IPS-NIHi7 (cell line): ENCODE results near the gene PPM1K.
"Not testable (repeated sequence)": the region's sequence is repeated elsewhere in the genome, so short reads cannot be mapped to it uniquely, and the experiment has no call there.

Source experiments
- DNase-seq: peaks from one replicate; pipeline ENCODE4 v3.0.0; 2012; ENCODE audit warnings: mixed read lengths; ENCODE audit errors: extremely low spot score

PPM1K gene

DNA sequence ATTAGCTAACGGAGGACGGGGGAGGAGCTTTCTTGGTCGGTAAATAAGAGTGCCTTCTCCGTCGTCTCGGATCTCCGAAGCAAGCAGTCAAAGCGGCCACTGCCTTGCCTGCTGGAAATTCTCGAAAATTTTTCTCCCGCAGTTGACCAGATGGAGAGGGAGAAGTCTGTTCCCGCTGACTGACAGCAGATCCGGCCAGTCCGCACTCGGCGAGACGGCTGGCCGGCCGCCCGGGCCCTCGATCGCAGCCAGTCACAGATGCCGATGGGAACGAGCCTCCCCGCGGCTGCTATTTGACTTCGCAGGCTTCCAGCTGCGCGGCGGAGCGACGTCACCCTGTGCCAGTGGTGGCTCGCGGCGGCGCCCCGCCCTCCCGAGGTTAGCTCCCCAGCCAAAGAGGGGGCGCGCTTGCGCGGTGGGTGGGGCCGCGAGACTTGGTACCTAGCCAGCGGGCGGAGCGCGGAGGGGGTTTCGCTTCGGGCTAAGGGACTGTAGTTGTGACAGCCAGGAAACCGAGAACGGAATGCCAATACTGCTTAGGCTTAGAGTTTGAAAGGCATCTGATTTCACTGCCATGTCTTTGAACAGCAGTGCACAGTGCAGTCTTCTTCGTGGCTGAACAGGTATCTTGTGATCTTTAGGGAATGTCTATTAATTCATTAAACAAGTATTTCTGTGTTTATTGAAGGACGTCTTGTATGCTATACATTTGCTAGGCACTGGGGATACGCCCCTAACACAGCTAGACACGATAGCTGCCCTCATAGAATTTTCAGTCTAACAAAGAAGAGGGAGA lies at the start of gene PPM1K:
Gene PPM1K (minus strand): TSS at position 123 of the 796 bp plus-strand sequence. CDS start 5,978 bp downstream, outside the sequence.
- peak; percentile 97 for DNase-seq

DNA sequence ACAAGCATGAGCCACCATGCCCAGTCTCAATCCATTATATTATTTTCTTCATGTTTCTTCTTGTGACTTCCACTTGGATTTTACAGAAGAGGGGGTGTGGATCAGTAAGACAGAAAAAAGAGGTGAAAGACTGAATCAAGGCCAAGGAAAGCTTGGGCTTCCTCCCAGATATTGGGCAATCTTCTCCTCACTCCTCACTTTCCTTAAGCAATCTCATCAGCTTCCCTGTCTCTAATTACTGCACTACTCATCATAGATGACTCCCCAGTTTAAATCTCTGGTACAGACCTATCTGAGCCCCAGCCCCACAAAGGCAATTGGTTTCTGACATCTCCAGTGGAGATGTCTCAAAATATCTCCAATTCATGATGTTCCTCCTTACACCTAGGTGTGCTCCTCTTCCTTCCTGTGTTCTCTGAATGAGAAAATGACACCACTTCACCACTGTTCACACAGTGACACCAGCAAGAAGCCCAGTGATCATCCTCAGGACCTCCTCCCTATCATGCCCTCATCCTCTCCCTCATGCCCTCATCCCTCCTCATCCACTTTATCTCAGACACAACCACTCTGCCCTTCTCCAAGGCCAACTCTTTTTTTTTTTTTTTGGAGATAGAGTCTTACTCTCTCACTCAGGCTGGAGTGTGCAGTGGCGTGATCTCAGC lies 49.5 kb upstream of the PPM1K start:
- DNase-seq = no peak

GRCh38 chr4:88327665-88328064 lies 43.3 kb upstream of the PPM1K start:
- no peak for DNase-seq

GRCh38 chr4:88320780-88321373 lies 36.5 kb upstream of the PPM1K start:
- peak; percentile 26 for DNase-seq

- DNase-seq = no peak
Observed at GRCh38 chr4:88320224-88320779, 35.9 kb upstream of the PPM1K start.

GRCh38 chr4:88318751-88319350 lies 34.5 kb upstream of the PPM1K start:
- no peak for DNase-seq

DNA sequence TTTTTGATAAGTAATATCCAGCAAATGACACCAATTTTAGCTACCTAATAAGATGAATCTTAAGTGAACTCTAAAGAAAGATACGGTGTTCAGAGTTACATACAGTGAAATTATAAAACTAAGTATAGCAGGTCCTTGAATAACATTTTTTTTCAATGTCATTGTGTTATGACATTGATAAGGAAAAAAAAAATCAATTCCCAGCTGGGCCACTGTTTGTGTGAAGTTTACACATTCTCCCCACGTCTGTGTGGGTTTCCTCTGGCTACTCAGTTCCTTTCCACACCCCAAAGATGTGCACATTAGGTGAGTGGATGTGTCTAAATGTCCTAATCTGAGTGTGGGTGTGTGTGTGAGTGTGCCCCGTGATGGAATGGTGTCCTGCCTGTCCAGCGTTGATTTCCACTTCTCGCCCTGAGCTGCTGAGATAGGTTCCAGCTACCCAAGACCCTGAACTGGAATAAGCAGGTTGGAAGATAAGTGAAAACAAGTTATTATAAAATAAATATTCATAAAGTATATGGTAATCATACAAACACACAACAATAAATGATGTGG lies 31.2 kb upstream of the PPM1K start:
- no peak for DNase-seq

DNA sequence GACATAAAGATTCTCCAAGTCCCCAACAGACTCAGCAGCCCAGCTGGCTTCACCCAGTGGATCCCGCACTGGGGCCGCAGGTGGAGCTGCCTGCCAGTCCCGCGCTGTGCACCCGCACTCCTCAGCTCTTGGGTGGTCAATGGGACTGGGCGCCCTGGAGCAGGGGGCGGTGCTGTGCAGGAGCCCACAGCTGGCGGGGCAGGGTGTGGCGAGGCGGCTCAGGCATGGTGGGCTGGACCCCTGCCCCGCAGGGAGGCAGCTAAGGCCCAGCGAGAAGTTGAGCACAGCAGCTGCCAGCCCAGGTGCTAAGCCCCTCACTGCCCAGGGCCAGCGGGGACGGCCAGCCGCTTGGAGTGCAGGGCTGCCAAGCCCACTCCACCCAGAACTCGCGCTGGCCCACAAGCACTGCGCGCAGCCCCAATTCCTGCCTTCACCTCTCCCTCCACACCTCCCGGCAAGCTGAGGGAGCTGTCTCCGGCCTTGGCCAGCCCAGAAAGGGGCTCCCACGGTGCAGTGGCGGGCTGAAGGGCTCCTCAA lies 28.8 kb upstream of the PPM1K start:
- DNase-seq = not testable (repeated sequence)

GRCh38 chr4:88308587-88308986 lies 24.2 kb upstream of the PPM1K start:
- no peak for DNase-seq

DNA sequence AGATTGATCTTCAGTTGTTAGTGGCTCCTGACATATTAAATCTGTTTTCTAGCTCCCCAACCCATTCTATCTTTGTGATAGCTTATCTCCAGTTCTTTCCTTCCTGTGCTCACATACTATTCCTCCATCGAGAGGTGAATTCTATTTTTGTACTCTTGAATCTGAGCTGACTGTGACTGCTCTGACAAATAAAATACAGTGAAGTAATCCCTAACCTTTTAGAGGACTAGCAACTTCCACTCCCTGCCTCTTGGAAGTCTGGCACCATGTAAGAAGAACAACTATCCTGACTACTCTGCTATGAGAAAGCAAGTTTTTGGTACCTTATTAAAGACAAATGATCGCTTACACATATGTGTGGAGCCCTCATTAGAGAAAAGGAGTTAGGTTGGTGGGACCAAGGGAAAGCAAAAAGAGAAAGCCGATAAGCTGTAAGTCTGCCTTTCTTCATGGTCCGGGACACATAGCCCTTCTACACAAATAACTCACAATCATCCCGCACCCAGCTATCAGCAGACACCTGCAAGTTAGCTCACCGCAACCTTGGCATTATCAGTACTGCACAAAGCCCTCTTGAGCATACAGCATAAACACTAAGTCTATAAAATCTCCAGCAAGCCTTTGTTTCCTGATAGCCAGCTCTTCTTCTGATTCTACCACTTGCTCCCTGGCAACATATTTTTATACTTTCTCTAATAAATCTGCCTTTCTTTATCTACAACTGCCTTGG lies 13.5 kb upstream of the PPM1K start:
- DNase-seq = no peak

- no peak for DNase-seq
Observed at GRCh38 chr4:88297212-88297516, 12.8 kb upstream of the PPM1K start.

DNA sequence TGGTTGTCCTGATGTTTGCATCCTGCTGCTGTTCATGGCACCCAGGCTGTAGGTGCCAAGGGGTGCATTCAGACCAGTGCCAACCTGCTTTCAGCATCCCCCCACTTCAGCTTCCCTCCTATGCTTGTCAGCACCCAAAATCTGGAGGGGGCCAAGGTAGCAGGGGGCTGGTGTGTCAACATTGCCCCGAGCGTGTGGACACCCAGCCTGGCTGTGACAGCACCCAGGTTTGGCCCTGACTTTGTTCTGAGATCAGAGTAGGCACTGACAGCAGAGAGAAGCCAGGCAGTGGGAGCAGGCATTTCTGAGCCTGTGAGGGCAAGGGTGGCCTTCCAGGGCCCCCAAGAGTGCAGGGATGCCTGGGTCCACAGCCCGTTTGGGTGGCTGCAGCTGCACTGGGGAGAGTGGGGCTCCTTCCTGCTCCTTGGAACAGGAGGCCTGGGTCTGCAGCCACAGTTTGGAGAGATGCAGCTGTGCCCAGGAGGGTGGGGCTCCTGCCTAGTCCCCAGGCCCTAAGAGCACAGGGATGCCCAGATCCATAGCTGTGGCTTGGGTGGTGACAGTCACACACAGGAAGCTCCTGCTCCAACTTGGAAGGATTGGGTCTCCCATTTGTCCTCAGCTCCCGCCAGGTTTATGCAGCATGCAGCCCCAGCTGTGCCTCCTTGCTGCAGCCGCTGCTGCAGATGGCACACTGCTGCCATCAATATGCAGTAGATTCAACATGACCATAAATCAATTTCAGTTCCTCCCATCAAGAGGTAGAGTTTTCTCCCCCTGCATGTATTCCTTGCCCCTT lies 12.3 kb upstream of the PPM1K start:
- no peak for DNase-seq

GRCh38 chr4:88295656-88296055 lies 11.3 kb upstream of the PPM1K start:
- DNase-seq = no peak

- no peak for DNase-seq
Observed at GRCh38 chr4:88291003-88291402, 6.6 kb upstream of the PPM1K start.

DNA sequence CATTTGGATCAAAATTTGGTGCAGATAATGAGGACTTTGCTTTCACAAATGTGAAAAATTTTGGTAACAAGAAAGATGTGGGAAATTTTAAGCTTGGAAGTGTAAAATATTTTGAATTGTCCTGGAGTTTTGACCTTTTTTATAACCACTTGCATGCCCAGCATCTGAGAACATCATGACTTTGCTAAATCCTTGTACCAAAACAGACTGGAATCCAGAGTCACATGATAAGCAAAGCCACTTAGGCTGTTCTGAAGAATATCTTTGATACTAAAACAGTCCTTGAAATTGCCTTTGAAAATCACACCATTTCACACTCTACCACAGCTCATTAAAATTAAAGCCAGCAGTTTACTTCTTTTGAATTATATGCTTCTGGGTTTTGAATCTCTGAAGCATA lies 2.5 kb upstream of the PPM1K start:
- no peak for DNase-seq

DNA sequence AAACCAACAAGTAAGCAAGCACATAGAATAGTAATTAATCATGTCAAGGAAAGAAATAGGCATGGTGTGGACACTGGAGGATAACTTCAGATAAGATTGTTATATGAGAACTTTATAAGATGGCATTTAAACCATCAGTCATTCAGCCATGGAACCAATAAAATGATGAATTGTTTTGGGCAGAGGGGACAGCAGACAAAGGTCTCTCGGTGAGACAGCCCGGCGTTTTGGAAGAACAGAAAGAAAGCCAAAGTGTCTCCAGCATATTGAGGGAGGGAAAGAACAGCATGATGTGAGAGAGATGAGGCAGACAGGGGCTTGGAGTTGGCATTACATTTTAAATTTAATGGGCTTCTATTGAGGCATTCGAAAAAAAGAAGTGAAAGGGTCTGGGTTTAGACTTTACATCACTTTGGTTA lies 883 bp upstream of the PPM1K start:
- DNase-seq = no peak

DNA sequence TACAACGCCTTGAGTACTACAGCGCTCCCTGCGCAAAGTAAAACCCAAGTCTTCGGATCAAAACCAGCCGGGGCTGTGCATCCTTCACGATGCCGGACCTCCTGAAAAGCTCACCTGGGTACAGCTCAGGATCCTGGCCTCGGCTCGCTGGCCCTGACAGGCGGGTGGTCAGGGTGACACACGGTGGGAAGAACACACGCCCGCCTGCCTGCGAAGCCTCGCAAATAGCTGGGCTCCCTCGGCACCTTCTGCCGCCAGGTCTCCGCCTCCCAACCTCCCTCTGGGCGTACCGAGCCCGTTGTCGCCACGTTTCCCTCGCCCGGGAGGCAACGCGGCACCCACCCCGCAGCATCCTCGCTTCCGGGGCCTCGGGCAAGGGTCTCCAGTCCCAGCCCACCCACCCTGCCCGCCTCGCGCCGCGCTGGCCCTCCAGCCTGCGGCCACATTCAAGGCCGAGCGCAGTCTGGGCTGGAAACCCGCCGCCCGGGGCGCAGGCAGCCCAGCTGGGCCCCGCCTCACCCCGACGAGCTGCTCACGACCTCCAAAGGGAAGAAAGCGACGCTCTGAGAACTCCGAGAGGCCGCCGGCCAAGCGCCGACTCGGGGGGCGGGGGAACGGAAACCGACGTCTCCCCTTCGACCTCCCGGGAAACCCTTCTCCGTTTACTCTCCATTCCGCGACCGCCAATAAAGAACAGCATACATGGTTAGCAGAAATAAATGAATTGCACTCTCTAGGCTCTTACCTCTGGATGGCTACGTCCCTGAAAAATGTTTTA lies 511 bp downstream of the PPM1K start:
- peak; percentile 58 for DNase-seq

GRCh38 chr4:88280228-88280795 lies 4.0 kb downstream of the PPM1K start:
- DNase-seq = no peak

DNA sequence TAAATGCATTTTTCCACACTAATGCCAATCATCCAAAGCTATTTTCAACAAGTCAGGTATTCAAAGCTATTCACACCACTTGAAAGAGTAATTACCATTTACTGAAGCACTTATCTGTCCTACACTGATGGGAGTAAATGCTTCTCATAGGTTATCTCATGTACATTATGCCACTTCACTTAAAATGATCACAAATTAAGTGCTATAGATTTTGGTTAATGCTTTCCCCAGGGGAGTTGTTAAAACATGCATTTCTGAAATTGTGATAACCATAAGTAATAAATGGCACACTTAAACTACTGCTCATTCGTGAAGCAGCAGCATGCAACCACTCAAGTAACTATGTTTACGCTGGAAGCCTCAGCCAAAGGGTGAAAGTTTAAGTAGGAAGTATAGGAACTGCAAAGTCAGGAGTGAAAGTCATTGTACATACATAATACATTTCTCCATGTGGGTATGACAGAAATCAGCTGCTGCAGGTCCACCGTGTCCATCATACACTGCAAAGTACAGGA lies 6.6 kb downstream of the PPM1K start:
- DNase-seq = no peak
